UCSD-AML1 (cell line): ENCODE measurements around the gene S100A1.
"Not testable (repeated sequence)": the region's sequence is repeated elsewhere in the genome, so short reads cannot be mapped to it uniquely, and the experiment has no call there.

Source experiments
- DNase-seq: peaks from one replicate; lab custom pipeline; 2025; ENCODE audit not compliant: unreplicated experiment; lab: John Stamatoyannopoulos, UW

The S100A1 gene

DNA sequence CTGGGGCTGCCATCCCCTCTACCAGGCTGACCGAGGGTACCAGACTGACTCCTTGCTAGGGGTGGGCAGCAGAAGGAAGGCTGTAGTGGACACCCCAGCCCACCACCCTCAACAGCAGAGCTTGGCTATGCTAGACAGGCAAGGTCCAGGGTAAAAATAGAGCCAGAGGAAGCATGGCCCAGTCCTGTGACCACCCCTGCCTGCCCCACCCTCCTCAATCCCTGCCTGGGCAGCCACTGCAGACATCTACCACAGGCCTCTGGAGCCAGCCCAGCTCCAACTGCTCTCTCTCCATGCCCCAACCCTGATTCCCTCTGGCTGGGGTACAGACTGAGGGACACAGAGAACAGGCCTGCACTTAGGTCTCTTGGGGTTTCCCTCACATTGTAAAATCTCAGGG is 1.7 kb downstream of the S100A1 start:
- no peak for DNase-seq

- no peak for DNase-seq
Measured at GRCh38 chr1:153630384-153630783, 2.1 kb downstream of the S100A1 start.

- no peak for DNase-seq
Measured at GRCh38 chr1:153631047-153632022, 3.1 kb downstream of the S100A1 start.

DNA sequence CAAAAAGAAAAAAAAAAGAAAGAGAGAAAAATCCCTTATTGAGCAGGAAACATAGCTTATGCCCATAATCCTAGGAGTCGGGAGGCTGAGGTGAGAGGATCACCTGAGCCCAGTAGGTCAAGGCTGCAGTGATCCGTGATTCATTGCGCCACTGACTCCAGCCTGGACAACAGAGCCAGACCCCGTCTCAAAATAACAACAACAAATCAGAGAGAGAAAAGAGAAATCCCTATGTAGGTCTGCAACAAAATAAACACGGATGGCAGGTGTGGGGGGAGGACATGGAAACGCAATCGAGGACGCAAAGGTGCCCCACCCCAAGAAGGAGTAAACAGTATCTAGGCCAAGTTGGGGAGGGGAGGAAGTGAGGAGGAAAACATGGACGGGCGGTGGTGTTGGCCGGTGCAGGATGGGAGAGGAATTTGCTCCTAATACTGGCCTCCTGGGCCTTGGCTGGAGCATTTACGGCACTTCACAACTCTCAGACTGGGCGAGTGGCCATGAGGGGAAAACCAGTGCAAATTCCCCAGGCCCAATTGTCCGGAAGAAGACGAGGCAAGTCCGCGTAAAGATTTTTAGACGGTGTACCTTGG is 5.0 kb downstream of the S100A1 start:
- DNase-seq: no peak

DNA sequence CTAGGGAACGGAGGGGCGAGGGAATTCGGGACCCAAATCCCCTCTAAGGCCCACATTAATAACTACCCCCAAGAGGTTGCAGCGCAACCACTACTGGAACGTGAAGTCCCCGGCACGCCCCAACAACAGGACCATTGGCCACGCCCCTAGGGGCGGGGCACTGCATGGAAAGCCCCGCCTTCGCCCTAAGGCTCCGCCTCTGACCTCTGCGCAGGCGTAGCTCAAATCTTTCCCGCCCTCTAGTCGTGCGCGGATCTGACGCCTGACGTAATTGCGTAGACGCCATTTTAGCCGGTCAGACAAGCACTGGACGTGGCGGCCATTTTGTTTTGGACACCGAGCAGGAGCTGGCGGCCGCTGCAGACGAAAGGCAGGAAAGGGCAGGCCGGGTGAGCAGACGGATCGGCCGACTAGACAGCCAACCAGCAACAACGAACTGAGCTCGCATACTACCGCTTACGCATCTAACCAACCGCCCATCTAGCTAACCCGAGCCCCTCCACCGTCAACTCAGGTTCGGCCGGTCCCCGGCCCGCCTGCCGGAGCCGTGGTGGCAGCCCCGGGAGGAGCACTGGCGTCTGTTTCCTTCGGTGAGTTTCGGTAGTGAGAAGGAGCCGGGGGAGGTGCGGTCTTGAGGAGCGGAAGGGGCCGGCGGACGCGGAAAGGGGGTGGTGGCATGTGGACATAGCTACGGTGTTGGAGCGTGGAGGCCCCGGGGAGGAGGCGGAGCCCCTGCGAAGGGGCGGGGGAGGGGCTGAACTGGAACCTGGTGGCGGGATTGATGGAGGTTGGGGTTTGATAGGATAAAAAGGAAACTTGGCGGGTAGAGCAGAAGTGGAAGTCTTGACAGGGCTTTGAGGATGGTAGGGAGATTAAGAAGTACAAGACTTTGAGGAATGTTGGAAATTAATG is 5.8 kb downstream of the S100A1 start, which contains the start of gene CHTOP:
Gene CHTOP, plus strand, starts transcription at position 313 of the 912 bp plus-strand sequence. CDS start 2,523 bp downstream, outside the sequence.
- DNase-seq: peak; percentile 97

DNA sequence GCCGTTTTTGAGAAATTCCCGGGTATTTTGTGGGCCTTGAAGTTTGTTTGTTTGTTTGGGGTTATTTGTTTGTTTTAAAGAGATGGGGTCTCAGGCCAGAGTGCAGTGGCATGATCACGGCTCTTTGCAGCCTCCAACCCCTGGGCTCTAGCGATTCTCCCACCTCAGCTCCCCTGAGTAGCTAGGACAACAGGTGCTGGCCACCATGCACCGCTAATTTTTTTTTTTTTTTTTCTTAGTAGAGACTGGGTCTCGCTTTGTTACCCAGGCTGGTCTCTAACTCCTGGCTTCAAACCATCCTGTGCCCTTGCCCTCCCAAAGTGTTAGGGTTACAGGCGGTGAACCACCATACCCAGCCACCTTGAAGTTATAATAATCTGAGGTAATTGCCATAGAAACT is 7.6 kb downstream of the S100A1 start:
- DNase-seq: no peak

DNA sequence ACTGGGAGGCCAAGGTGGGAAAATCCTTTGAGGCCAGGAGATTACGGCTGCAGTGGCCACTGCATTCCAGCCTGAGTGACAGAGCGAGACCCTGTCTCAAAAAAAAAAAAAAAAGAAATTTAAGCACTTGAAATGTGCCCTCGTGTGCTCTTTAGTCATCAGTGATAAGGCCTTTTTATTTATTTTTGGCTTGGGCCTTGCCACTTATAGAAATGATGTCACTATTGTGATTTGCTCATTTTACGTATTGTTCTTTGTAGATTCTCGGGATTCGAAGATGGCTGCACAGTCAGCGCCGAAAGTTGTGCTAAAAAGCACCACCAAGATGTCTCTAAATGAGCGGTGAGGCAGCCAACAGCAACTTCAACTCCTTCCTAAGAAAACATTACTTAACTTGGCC is 8.1 kb downstream of the S100A1 start:
- no peak for DNase-seq

DNA sequence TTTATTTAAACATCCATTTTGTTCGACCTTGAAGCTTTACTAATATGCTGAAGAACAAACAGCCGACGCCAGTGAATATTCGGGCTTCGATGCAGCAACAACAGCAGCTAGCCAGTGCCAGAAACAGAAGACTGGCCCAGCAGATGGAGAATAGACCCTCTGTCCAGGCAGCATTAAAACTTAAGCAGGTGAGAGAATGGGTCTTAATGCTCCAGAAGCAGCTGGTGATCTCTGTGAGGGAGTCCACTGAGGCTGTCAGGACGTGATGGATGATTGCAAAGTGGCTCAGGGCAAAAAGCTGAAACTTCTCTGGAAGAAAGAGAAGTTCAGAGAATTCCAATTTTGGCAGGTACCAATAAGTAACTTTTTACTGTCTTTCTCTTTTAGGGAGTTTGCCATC is 10.0 kb downstream of the S100A1 start:
- no peak for DNase-seq

DNA sequence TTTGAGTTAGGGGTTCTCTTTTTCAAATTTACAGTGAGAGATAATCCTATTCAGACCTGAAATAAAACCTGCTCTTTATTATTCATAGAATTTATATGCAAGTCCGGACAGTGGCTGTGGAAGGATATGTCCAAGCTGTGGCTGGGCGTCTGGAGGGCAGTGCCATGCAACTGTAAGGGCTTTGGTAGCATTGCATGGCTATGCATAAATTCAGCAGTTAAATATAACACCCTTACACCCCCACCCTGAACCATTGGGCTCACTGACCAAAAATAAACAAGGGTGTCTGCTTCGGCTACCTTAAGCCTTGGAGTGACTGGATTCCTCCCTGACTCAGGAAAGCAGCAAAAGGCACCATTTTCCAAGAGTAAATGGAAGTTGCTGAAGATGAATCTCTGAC is 11.0 kb downstream of the S100A1 start:
- DNase-seq: no peak

GRCh38 chr1:153640213-153640612 is 12.0 kb downstream of the S100A1 start:
- not testable (repeated sequence) for DNase-seq

DNA sequence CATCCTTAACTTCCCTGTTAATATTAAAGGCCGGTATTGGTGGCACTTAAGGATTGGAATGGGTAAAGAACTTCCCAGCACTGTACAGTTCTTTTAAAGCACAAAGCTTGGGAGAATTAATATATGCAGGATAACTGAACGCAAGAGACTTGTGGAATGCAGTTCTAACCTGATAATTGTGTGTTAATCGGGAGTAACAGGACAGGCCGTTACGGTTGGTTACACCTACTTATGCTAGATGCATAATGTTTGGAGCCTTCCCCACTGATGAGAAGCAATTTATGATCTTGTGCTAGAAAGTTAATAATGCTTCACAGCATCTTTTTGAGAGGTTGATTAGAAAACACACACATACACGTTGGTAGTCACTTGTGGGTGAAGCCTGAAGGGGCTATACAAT is 12.6 kb downstream of the S100A1 start:
- DNase-seq: no peak

DNA sequence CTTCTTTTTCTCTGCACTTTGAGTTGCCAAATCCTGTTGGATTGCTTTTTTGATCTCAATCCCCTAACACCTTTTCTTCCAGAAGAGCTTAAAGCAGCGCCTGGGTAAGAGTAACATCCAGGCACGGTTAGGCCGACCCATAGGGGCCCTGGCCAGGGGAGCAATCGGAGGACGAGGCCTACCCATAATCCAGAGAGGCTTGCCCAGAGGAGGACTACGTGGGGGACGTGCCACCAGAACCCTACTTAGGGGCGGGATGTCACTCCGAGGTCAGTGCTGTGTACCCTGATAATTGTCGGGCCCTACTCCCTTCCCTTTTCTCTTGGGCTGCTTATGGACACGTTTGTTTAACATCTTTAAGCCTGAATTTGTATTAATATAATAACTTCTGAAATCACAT is 13.9 kb downstream of the S100A1 start:
- no peak for DNase-seq

DNA sequence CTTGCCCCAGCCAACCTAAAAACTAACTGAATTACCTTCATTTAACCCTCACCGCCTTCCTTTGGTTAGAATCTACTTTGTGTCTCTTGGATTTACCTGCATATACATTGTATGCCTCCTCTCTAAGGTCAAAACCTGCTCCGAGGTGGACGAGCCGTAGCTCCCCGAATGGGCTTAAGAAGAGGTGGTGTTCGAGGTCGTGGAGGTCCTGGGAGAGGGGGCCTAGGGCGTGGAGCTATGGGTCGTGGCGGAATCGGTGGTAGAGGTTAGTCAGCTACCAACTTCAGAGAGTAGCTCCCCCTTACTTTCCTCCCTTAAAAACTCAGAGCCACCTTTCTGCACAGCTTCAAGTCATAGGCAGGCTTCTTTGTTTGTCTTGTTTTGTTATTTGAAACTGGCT is 14.9 kb downstream of the S100A1 start:
- no peak for DNase-seq

DNA sequence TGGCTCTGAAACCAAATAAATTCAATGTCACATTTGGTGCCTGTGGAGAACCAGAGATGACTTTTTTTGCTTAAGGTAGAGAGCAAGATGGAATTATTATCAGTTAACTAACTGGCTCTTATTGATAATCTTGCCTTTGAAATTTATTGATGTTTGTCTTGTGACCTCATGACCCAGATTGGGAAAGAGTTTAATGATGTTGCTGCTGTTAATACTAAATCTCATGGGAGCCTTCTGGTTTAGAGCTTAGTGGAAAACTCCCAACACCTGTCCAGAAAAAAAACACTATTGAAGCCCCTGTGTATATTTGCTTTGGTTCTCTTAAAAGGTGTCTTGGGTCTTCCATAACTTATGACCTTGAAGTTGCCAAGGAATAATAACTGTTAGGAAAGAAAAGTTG is 15.6 kb downstream of the S100A1 start:
- DNase-seq: no peak

GRCh38 chr1:153646672-153647345 is 18.6 kb downstream of the S100A1 start:
- no peak for DNase-seq

GRCh38 chr1:153647346-153647714 is 19.1 kb downstream of the S100A1 start:
- no peak for DNase-seq

DNA sequence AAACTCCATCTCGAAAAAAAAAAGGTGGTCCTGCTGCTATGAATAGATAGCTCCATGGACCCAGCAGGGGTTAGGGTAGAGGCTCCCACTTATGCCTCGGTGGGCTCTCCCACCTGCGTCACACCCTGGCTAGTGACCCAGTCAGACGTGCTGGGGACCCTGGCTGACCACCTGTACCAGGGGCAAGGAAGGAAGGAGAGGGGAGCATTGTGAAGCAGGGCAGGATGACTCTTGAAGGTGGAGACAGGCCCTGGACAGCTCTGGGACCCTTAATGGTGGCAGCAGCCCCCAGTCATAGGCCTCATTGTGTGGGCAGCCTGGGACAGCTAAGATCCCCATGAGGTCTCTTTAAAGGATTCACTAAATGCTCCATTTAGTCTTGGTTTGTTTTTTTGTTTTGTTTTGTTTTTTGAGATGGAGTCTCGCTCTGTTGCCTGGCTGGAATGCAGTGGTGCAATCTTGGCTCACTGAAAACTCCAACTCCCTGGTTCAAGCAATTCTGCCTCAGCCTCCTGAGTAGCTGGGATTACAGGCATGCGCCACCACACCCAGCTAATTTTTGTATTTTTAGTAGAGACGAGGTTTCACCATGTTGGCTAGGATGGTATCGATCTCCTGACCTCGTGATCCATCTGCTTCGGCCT is 19.9 kb downstream of the S100A1 start:
- no peak for DNase-seq

- no peak for DNase-seq
Measured at GRCh38 chr1:153649137-153649862, 21.1 kb downstream of the S100A1 start.

GRCh38 chr1:153649863-153650235 is 21.6 kb downstream of the S100A1 start:
- DNase-seq: no peak

DNA sequence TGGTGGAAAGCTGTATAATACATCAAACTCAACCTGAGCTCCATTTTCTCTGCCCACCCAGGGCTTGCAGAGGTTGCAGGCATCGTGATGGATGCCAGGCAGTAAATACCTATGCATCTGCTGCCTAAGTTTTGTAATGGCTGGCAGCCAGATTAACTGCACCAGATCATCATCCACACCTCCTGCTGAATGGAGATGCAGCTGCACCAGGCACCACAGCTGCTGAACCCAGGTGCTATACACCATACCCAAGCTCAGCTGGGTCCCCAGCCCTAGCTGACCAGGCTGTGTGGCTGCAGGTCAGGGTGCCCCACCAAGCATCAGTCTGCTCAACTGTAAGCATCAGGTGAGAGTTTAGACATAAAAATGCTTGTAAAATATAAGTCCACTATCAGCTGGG is 23.5 kb downstream of the S100A1 start:
- DNase-seq: no peak
